CD14-positive monocyte (primary cell): ENCODE measurements around the gene PRM1. TPM values are rescaled to one million over a fixed set of nuclear protein-coding genes. Genes with fewer than 3 reads are reported as not detected.

Source experiments
- DNase-seq, 3 donors: peaks; one replicate each; pipeline ENCODE4 v3.0.0-alpha.2; 2011 to 2022
- H2AFZ ChIP-seq: 2 replicates; pipeline ENCODE4 v1.6.0; 2012; ENCODE audit warnings: mild to moderate bottlenecking, low read depth, low read length, inconsistent platforms; ENCODE audit not compliant: insufficient read depth, poor library complexity, severe bottlenecking
- H3K27ac ChIP-seq, 2 donors: 1 replicate in 1 of 2; 2 replicates in 1 of 2; pipeline ENCODE4 v1.5.1; 2012 to 2013; ENCODE audit warnings: low read length in 2 of 2, control low read depth in 1 of 2, inconsistent platforms in 1 of 2, low read depth in 1 of 2, mild to moderate bottlenecking in 1 of 2
- H3K27me3 ChIP-seq, 2 donors: one replicate each; pipeline versions ENCODE4 v1.6.0 to v1.6.1; 2011 to 2013; ENCODE audit warnings: low read length in 2 of 2; ENCODE audit not compliant: control insufficient read depth in 2 of 2, insufficient read depth in 2 of 2
- H3K36me3 ChIP-seq, 2 donors: replicated peaks in 1 of 2; 1 replicate in 1 of 2; 2 replicates in 1 of 2; pipeline versions ENCODE4 v1.5.1 to v1.6.1; 2012 to 2013; ENCODE audit warnings: low read length in 2 of 2, control low read depth in 1 of 2, inconsistent platforms in 1 of 2, mild to moderate bottlenecking in 1 of 2; ENCODE audit not compliant: insufficient read depth in 2 of 2, control insufficient read depth in 1 of 2
- H3K4me1 ChIP-seq, 2 donors: 1 replicate in 1 of 2; 2 replicates in 1 of 2; pipeline versions ENCODE4 v1.5.1 to v1.6.1; 2012 to 2013; ENCODE audit warnings: low read length in 2 of 2, control low read depth in 1 of 2, inconsistent platforms in 1 of 2, mild to moderate bottlenecking in 1 of 2, moderate library complexity in 1 of 2; ENCODE audit not compliant: insufficient read depth in 2 of 2, control insufficient read depth in 1 of 2
- H3K4me2 ChIP-seq: replicated peaks from 2 replicates; pipeline ENCODE3; 2012; ENCODE audit warnings: low read length, moderate library complexity, mild to moderate bottlenecking; ENCODE audit not compliant: poor library complexity, severe bottlenecking; ENCODE audit errors: extremely low read depth
- H3K4me3 ChIP-seq, 3 experiments: fragments of 200-600 bp in 1 of 3; sonication (generic) in 1 of 3; replicated peaks in 1 of 3; 1 replicate in 2 of 3; 2 replicates in 1 of 3; pipeline ENCODE4 v1.5.1; 2011 to 2013; ENCODE audit warnings: low read length in 3 of 3, mild to moderate bottlenecking in 3 of 3, control low read depth in 2 of 3, low read depth in 2 of 3, inconsistent platforms in 1 of 3, moderate library complexity in 1 of 3
- H3K79me2 ChIP-seq: 2 replicates; pipeline ENCODE4 v1.6.0; 2012; ENCODE audit warnings: mild to moderate bottlenecking, control low read depth, inconsistent platforms, low read length, moderate library complexity; ENCODE audit not compliant: insufficient read depth
- H3K9ac ChIP-seq: 2 replicates; pipeline ENCODE4 v1.6.0; 2017; ENCODE audit warnings: low read length, mild to moderate bottlenecking; ENCODE audit not compliant: insufficient read depth, poor library complexity, severe bottlenecking
- H3K9me3 ChIP-seq, 2 donors: replicated peaks in 1 of 2; 1 replicate in 1 of 2; 2 replicates in 1 of 2; pipeline versions ENCODE4 v1.5.1 to v1.6.1; 2012 to 2013; ENCODE audit warnings: low read length in 2 of 2, control low read depth in 1 of 2; ENCODE audit not compliant: control insufficient read depth in 1 of 2, insufficient read depth in 1 of 2
- H4K20me1 ChIP-seq: 2 replicates; pipeline ENCODE4 v1.6.0; 2012; ENCODE audit warnings: mild to moderate bottlenecking, low read length, control low read depth, moderate library complexity; ENCODE audit not compliant: insufficient read depth
- H3K27ac Mint-ChIP-seq, 7 donors: one replicate each; pipeline ENCODE4 v1.8.0; 2020; ENCODE audit warnings: mild to moderate bottlenecking in 7 of 7, mixed read lengths in 7 of 7, moderate library complexity in 6 of 7, inconsistent platforms in 2 of 7
- H3K27me3 Mint-ChIP-seq, 3 donors: one replicate each; pipeline ENCODE4 v1.8.0; 2021 to 2022; ENCODE audit warnings: low read depth in 3 of 3, mild to moderate bottlenecking in 3 of 3, mixed read lengths in 3 of 3, moderate library complexity in 3 of 3, inconsistent platforms in 1 of 3
- H3K36me3 Mint-ChIP-seq, 2 donors: one replicate each; pipeline ENCODE4 v1.8.0; 2020; ENCODE audit warnings: mixed read lengths in 2 of 2, inconsistent platforms in 1 of 2, mild to moderate bottlenecking in 1 of 2
- H3K4me1 Mint-ChIP-seq: one replicate; pipeline ENCODE4 v1.8.0; 2020; ENCODE audit warnings: mild to moderate bottlenecking, mixed read lengths
- H3K4me3 Mint-ChIP-seq, 2 donors: one replicate each; pipeline ENCODE4 v1.8.0; 2020; ENCODE audit warnings: mild to moderate bottlenecking in 2 of 2, mixed read lengths in 2 of 2, moderate library complexity in 1 of 2
- H3K9me3 Mint-ChIP-seq, 7 donors: one replicate each; pipeline ENCODE4 v1.8.0; 2020 to 2022; ENCODE audit warnings: mixed read lengths in 7 of 7, mild to moderate bottlenecking in 6 of 7, moderate library complexity in 6 of 7, inconsistent platforms in 2 of 7
- WGBS: methylation state at CpG from one replicate; pipeline ENCODE4 v1.1.5; 2013; ENCODE audit warnings: missing lambda C conversion rate; ENCODE audit not compliant: insufficient coverage; 5-methylcytosine and 5-hydroxymethylcytosine counted together
- intact Hi-C, 2 donors: fragments of 100-400 bp; cut with micrococcal nuclease; formaldehyde crosslinking; loops; one replicate each; pipeline versions ENCODE4 v1.15.0 to v1.15.1; 2023
- polyA plus RNA-seq, 3 donors: library from polyadenylated mRNA; depleted of rRNA in 1 of 3; unstranded in 2 of 3; stranded (reverse) in 1 of 3; fragments of 300-500 nt in 2 of 3; fragments of >200 nt in 1 of 3; fragmentation: Illumina TruSeq in 2 of 3; gene quantifications; 1 replicate in 2 of 3; 2 replicates in 1 of 3; pipeline ENCODE4 v1.2.3, GENCODE V29; 2012 to 2021
- TF ChIP-seq, protein P1 (sequence below): fragments of 200-600 bp; IDR thresholded peaks from one replicate; pipeline ENCODE4 v1.8.0; 2022; ENCODE audit warnings: antibody characterized with exemption, mild to moderate bottlenecking

PRM1 gene
- polyA plus RNA-seq, 3 donors: not detected

DNA sequence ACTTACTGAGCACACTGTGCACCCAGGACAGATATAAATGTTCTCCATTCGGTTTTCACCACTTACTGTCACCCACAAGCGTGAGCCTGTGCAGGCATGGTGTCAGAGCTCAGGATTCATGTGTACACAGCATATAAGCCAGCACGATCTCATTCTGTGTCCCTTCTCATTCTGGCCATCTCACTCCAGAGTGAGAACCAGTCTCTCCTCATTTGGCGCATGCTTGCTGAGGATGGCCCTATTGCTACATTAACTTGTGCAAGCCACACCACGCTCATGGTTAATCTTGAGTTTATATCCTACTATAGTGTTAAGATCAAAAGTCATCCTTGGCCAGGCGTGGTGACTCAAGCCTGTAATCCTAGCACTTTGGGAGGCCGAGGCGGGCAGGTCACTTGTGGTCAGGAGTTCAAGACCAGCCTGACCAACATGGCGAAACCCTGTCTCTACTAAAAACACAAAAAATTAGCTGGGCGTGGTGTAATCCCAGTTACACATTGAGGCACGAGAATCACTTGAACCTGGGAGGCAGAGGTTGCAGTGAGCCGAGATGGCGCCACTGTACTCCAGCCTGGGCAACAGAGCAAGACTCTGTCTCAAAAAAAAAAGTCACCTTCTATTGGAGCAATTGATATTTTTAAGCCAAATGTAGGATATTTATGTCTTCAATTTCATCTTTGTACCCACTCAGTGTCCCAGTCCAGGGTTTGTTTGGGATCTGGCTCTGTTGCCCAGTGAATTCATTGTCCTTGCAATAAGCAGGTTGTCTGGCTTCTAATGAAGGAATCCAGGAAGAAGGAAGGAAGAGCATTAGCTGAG, 46.0 kb downstream of the PRM1 start:
- peak in 2 of 3 donors; percentile 44 to 55 for DNase-seq
- peaks cover 44% of the 10 kb centered on the region for H3K4me1 Mint-ChIP-seq
- Histone ChIP-seq H3K4me3 (no peak overlapping the region), H3K79me2 (no peaks in the 10 kb centered on the region), H3K4me1 (peaks cover 40 to 44% of the 10 kb centered on the region in 2 donors), H3K9ac (no peak overlapping the region), H3K9me3 (no peaks in the 10 kb centered on the region), H3K4me2 (no peak overlapping the region), H3K27ac (no peak overlapping the region), H4K20me1 (no peaks in the 10 kb centered on the region), H3K36me3 (no peaks in the 10 kb centered on the region), H3K27me3 (no peaks in the 10 kb centered on the region), H2AFZ (no peak overlapping the region)
- H3K9me3 Mint-ChIP-seq: peaks cover 0 to 3% (median 0%) of the 10 kb centered on the region in 7 donors
- peak overlapping the region in 5 of 7 donors; percentile 7 to 82 (median 76) for H3K27ac Mint-ChIP-seq
- TF ChIP-seq, protein P1, sequence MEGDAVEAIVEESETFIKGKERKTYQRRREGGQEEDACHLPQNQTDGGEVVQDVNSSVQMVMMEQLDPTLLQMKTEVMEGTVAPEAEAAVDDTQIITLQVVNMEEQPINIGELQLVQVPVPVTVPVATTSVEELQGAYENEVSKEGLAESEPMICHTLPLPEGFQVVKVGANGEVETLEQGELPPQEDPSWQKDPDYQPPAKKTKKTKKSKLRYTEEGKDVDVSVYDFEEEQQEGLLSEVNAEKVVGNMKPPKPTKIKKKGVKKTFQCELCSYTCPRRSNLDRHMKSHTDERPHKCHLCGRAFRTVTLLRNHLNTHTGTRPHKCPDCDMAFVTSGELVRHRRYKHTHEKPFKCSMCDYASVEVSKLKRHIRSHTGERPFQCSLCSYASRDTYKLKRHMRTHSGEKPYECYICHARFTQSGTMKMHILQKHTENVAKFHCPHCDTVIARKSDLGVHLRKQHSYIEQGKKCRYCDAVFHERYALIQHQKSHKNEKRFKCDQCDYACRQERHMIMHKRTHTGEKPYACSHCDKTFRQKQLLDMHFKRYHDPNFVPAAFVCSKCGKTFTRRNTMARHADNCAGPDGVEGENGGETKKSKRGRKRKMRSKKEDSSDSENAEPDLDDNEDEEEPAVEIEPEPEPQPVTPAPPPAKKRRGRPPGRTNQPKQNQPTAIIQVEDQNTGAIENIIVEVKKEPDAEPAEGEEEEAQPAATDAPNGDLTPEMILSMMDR: no peak
- peaks cover 4 to 11% (median 7%) of the 10 kb centered on the region in 3 donors for H3K27me3 Mint-ChIP-seq
- H3K36me3 Mint-ChIP-seq: no peaks in the 10 kb centered on the region
- no peak overlapping the region for H3K4me3 Mint-ChIP-seq
- WGBS: 55% methylated on average over 4 of the region's 13 CpGs
- intact Hi-C loops: loop anchor here in 1 of 2 donors (5.0 kb wide), 1 partner anchor 547 kb away; no protein-coding TSS in a partner anchor

DNA sequence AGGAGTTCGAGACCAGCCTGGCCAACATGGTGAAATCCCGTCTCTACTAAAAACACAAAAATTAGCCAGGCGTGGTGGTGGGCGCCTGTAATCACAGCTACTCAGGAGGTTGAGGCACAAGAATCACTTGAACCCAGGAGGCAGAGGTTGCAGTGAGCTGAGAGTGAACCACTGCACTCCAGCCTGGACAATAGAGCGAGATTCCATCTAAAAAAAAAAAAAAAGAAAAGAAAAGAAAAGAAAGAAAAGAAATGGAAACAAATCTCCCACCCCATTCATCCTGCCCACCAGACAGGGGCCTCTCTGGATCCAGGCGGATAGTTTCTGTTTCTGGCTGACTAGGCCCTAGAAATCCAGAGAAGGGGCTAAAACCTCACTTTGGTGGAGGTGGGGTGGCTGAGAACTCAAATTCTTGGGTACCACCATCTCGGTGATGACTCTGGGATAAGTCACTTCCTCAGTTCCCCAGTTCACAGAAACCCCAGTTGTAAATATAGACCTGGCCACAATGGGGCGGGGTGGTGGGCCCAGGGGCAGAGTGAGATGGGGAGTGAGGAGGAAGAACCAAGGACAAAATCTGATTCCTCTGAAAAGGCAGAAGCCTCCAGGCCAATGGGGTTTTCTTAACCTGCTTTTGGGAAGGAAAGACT, 47.3 kb downstream of the PRM1 start:
- no peaks in the 10 kb centered on the region for H3K36me3 Mint-ChIP-seq
- DNase-seq: peak in 2 of 3 donors; percentile 32 to 60
- Histone ChIP-seq H4K20me1 (no peaks in the 10 kb centered on the region), H3K36me3 (no peaks in the 10 kb centered on the region), H3K9ac (no peak overlapping the region), H3K4me1 (peaks cover 40 to 44% of the 10 kb centered on the region in 2 donors), H3K9me3 (no peaks in the 10 kb centered on the region), H3K27ac (no peak overlapping the region), H2AFZ (no peak overlapping the region), H3K4me2 (no peak overlapping the region), H3K79me2 (no peaks in the 10 kb centered on the region), H3K4me3 (no peak overlapping the region), H3K27me3 (no peaks in the 10 kb centered on the region)
- TF ChIP-seq, protein P1: no peak
- WGBS: 0% methylated on average over 1 of the region's 8 CpGs
- H3K9me3 Mint-ChIP-seq: peaks cover 0 to 3% (median 0%) of the 10 kb centered on the region in 7 donors
- intact Hi-C loops: loop anchor here in 1 of 2 donors (5.0 kb wide), 1 partner anchor 548 kb away; no protein-coding TSS in a partner anchor
- peaks cover 44% of the 10 kb centered on the region for H3K4me1 Mint-ChIP-seq
- H3K27me3 Mint-ChIP-seq: peaks cover 4 to 12% (median 5%) of the 10 kb centered on the region in 3 donors
- H3K27ac Mint-ChIP-seq: peak overlapping the region in 1 of 7 donors; percentile 62
- peak overlapping the region in 1 of 2 donors; percentile 35 for H3K4me3 Mint-ChIP-seq
